HepG2 (cell line): ENCODE results near the gene AGAP1.
A peak's percentile ranks its signal among the peaks of the same experiment; 100 is the strongest.

Source experiments
- CTCF ChIP-seq: sonication (generic); formaldehyde crosslinking; IDR thresholded peaks from 2 replicates; pipeline ENCODE4 v1.5.0; 2020; ENCODE audit warnings: mild to moderate bottlenecking, missing genetic modification reagents, moderate library complexity
- ETV6 ChIP-seq: sonication (generic); formaldehyde crosslinking; conservative IDR thresholded peaks from 2 replicates; pipeline ENCODE4 v1.4.0; 2020; ENCODE audit warnings: missing genetic modification reagents
- FOXM1 ChIP-seq: sonication (generic); formaldehyde crosslinking; IDR thresholded peaks from 2 replicates; pipeline ENCODE4 v1.5.0; 2020; ENCODE audit warnings: missing genetic modification reagents
- FOXP1 ChIP-seq, 2 experiments: fragments of 450-650 bp in 1 of 2; IDR thresholded peaks; 2 replicates each; pipeline ENCODE4 v1.6.1; 2017 to 2018; ENCODE audit warnings: antibody characterized with exemption in 1 of 2
- NFE2L2 ChIP-seq: fragments of 150-350 bp; IDR thresholded peaks from 2 replicates; pipeline ENCODE4 v1.6.1; 2014; ENCODE audit warnings: low read length
- PRDM15 ChIP-seq: sonication (generic); formaldehyde crosslinking; IDR thresholded peaks from 2 replicates; pipeline ENCODE4 v1.4.0; 2020; ENCODE audit warnings: missing genetic modification reagents
- REXO4 ChIP-seq: sonication (generic); formaldehyde crosslinking; IDR thresholded peaks from 2 replicates; pipeline ENCODE4 v1.8.0; 2022; ENCODE audit warnings: missing genetic modification reagents, mild to moderate bottlenecking, borderline replicate concordance
- RFXANK ChIP-seq: IDR thresholded peaks from 2 replicates; pipeline ENCODE4 v1.6.1; 2016
- RNF219 ChIP-seq: sonication (generic); formaldehyde crosslinking; IDR thresholded peaks from 2 replicates; pipeline ENCODE4 v1.5.0; 2020; ENCODE audit warnings: mild to moderate bottlenecking, missing genetic modification reagents
- SMC3 ChIP-seq: IDR thresholded peaks from 2 replicates; pipeline ENCODE4 v1.6.1; 2011; ENCODE audit warnings: low read length, improper control_type of control experiment
- ZFP90 ChIP-seq: sonication (generic); formaldehyde crosslinking; IDR thresholded peaks from 2 replicates; pipeline ENCODE4 v1.8.0; 2022; ENCODE audit warnings: missing genetic modification reagents, mild to moderate bottlenecking, inconsistent platforms, borderline replicate concordance
- ZNF572 ChIP-seq: sonication (generic); formaldehyde crosslinking; IDR thresholded peaks from 2 replicates; pipeline ENCODE4 v1.5.1; 2020; ENCODE audit warnings: mild to moderate bottlenecking, missing genetic modification reagents

DNA sequence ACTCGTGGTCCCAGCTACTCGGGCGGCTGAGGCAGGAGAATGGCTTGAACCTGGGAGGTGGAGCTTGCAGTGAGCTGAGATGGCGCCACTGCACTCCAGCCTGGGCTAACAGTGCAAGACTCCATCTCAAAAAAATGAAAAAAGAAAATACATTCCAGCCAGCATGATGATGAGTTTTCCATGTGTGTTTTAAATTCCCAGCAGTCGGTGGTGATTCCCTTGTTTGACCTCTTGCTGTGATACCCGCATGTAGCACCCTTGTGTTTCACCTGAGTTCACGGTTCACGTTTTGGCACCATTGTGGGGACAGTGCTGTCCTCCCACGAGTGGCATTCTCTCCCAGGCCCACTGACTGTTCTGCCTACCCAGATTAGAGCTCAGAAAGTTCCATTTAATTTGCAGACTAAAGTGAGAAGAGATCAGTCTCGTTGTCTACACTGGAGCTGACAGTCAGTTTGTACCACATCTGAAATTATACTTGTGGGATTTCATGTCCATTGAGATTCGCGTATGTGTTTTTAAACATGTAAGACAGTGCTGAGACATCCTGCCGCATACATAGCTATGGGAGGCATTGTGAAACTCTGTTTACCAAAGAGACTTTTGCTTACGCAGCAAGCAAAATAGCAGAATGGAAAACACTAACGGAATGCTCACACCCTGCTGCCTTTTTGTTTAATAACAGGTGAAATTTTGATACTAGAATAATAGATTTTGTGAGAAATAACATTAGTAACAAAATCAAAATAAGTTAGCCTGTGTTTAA lies 517.3 kb downstream of the AGAP1 start:
- TF ChIP-seq ZNF572 (no peak), SMC3 (no peak), REXO4 (CRISPR knock-in tag) (0 out of 2 replicates have a peak, but pooled peaks have one; percentile 33), NFE2L2 (no peak), ZFP90 (CRISPR knock-in tag) (no peak), RFXANK (CRISPR knock-in tag) (no peak), FOXM1 (CRISPR knock-in tag) (no peak), CTCF (CRISPR knock-in tag) (no peak), RNF219 (CRISPR knock-in tag) (no peak), FOXP1 (IDR thresholded peaks at IDR 0.05) (no peak), FOXP1 (CRISPR knock-in tag; IDR thresholded peaks at IDR 0.05) (peak; percentile 35; the same call in 1 of the 2 replicates), PRDM15 (CRISPR knock-in tag) (no peak), ETV6 (no peak)
